ENCODE results near the gene ERGIC2.

ERGIC2 gene

GRCh38 chr12:29403991-29404390 lies 23.0 kb upstream of the ERGIC2 start:
- no peaks in the 10 kb centered on the region for H3K27me3 ChIP-seq (ENCODE audit: insufficient read depth, poor library complexity, severe bottlenecking)
- H3K27ac ChIP-seq (replicated peaks), result no peak overlapping the region
- no peak for TF ChIP-seq POLR2AphosphoS5 (IDR thresholded peaks at IDR 0.05; ENCODE audit: low read depth)
- TF ChIP-seq CTCF (IDR thresholded peaks at IDR 0.05; ENCODE audit: insufficient read depth, low read length), result no peak
- no peak for TF ChIP-seq GABPA (IDR thresholded peaks at IDR 0.05; ENCODE audit: low read depth)
- TF ChIP-seq REST (IDR thresholded peaks at IDR 0.05; ENCODE audit: insufficient replicate concordance, low read depth), result no peak
- TF ChIP-seq SPI1 (IDR thresholded peaks at IDR 0.05; ENCODE audit: borderline replicate concordance, low read depth), result no peak
- no peak for DNase-seq (ENCODE audit: low read depth in 1 of 2, low spot score in 1 of 2)
- no peak overlapping the region for H3K4me3 ChIP-seq (replicated peaks; ENCODE audit: insufficient read depth, low read length)

GRCh38 chr12:29402437-29402836 lies 21.5 kb upstream of the ERGIC2 start:
- no peaks in the 10 kb centered on the region for H3K27me3 ChIP-seq (ENCODE audit: insufficient read depth, poor library complexity, severe bottlenecking)
- DNase-seq (ENCODE audit: low read depth in 1 of 2, low spot score in 1 of 2), result no peak
- TF ChIP-seq SPI1 (IDR thresholded peaks at IDR 0.05; ENCODE audit: borderline replicate concordance, low read depth), result no peak
- TF ChIP-seq GABPA (IDR thresholded peaks at IDR 0.05; ENCODE audit: low read depth), result no peak
- TF ChIP-seq REST (IDR thresholded peaks at IDR 0.05; ENCODE audit: insufficient replicate concordance, low read depth), result no peak
- TF ChIP-seq POLR2AphosphoS5 (IDR thresholded peaks at IDR 0.05; ENCODE audit: low read depth), result no peak
- TF ChIP-seq CTCF (IDR thresholded peaks at IDR 0.05; ENCODE audit: insufficient read depth, low read length), result no peak
- no peak overlapping the region for H3K27ac ChIP-seq (replicated peaks)
- no peak overlapping the region for H3K4me3 ChIP-seq (replicated peaks; ENCODE audit: insufficient read depth, low read length)

- DNase-seq (ENCODE audit: low read depth in 1 of 2, low spot score in 1 of 2), result no peak
- Histone ChIP-seq H3K27me3 (ENCODE audit: insufficient read depth, poor library complexity, severe bottlenecking) (no peaks in the 10 kb centered on the region), H3K4me3 (replicated peaks; ENCODE audit: insufficient read depth, low read length) (no peak overlapping the region), H3K27ac (replicated peaks) (no peak overlapping the region)
- no peak for TF ChIP-seq CTCF (IDR thresholded peaks at IDR 0.05; ENCODE audit: insufficient read depth, low read length)
- TF ChIP-seq REST (IDR thresholded peaks at IDR 0.05; ENCODE audit: insufficient replicate concordance, low read depth), result no peak
- no peak for TF ChIP-seq SPI1 (IDR thresholded peaks at IDR 0.05; ENCODE audit: borderline replicate concordance, low read depth)
- TF ChIP-seq POLR2AphosphoS5 (IDR thresholded peaks at IDR 0.05; ENCODE audit: low read depth), result no peak
- no peak for TF ChIP-seq GABPA (IDR thresholded peaks at IDR 0.05; ENCODE audit: low read depth)
Measured at GRCh38 chr12:29398495-29398894, 17.5 kb upstream of the ERGIC2 start.
